Heart left ventricle (tissue), 16 donors: ENCODE results near the gene PAX5. TPM values are rescaled to one million over a fixed set of nuclear protein-coding genes. Genes with fewer than 3 reads are reported as not detected.
"Not testable (repeated sequence)": the region's sequence is repeated elsewhere in the genome, so short reads cannot be mapped to it uniquely, and the experiment has no call there.

Experiments used
- ATAC-seq, 4 donors: fragments of 200-7000 bp; cut with Tn5 transposase; one replicate each; pipeline ENCODE4 v1.9.1; 2020 to 2022; ENCODE audit warnings: moderate library complexity in 4 of 4, mild to moderate bottlenecking in 3 of 4, moderate number of reproducible peaks in 1 of 4
- DNase-seq, 5 donors: peaks; one replicate each; pipeline ENCODE4 v3.0.0-alpha.2; 2020
- H3K27ac ChIP-seq, 12 donors: fragments of 200-600 bp; sonication (generic) in 4 of 12; one replicate each; pipeline versions ENCODE4 v1.5.0 to v1.8.0; 2016 to 2022; ENCODE audit warnings: mild to moderate bottlenecking in 2 of 12
- H3K27me3 ChIP-seq, 9 donors: fragments of 200-600 bp; sonication (generic) in 2 of 9; one replicate each; pipeline versions ENCODE4 v1.5.1 to v1.8.0; 2016 to 2022; ENCODE audit warnings: mild to moderate bottlenecking in 3 of 9
- H3K36me3 ChIP-seq, 9 donors: fragments of 200-600 bp; sonication (generic) in 2 of 9; one replicate each; pipeline versions ENCODE4 v1.5.0 to v1.8.0; 2018 to 2022; ENCODE audit warnings: mild to moderate bottlenecking in 2 of 9
- H3K4me1 ChIP-seq, 12 donors: fragments of 200-600 bp; sonication (generic) in 4 of 12; one replicate each; pipeline versions ENCODE4 v1.5.0 to v1.8.0; 2016 to 2022; ENCODE audit warnings: mild to moderate bottlenecking in 3 of 12
- H3K4me3 ChIP-seq, 12 donors: fragments of 200-600 bp; sonication (generic) in 4 of 12; one replicate each; pipeline versions ENCODE4 v1.5.0 to v1.8.0; 2017 to 2022; ENCODE audit warnings: mild to moderate bottlenecking in 9 of 12, moderate library complexity in 4 of 12
- H3K9me3 ChIP-seq, 12 donors: fragments of 200-600 bp; sonication (generic) in 4 of 12; one replicate each; pipeline versions ENCODE4 v1.5.0 to v1.8.0; 2016 to 2022; ENCODE audit warnings: mild to moderate bottlenecking in 1 of 12
- POLR2A ChIP-seq, 2 donors: fragments of 450-650 bp; IDR thresholded peaks; one replicate each; pipeline ENCODE4 v1.6.1; 2017; ENCODE audit warnings: antibody characterized with exemption in 2 of 2, mild to moderate bottlenecking in 2 of 2, moderate library complexity in 2 of 2
- WGBS, 4 donors: extraction: QIAGEN DNeasy Blood & Tissue Kit in 2 of 4; methylation state at CpG; one replicate each; pipeline versions ENCODE4 v1.1.5 to v1.1.7; 2013 to 2018; 5-methylcytosine and 5-hydroxymethylcytosine counted together
- intact Hi-C, 10 donors: fragments of 100-400 bp; cut with DNase I; formaldehyde crosslinking; loops; one replicate each; pipeline versions ENCODE4 v1.11.1 to v1.14.2; 2022
- polyA plus RNA-seq, 2 donors: library from polyadenylated mRNA; stranded (reverse); fragments of 200-250 nt; gene quantifications; one replicate each; pipeline ENCODE4 v1.2.3, GENCODE V29; 2013
- total RNA-seq, 9 donors: library from RNA; depleted of rRNA in 2 of 9; stranded (reverse); fragments of >200 nt in 2 of 9; fragmentation: NEBNext Ultra II Directional in 3 of 9; extraction: Animal tissue kit (Norgen Biotek cat#: 25700) in 3 of 9; gene quantifications; one replicate each; pipeline versions ENCODE4 v1.1.0 to v1.2.4, GENCODE V29; 2016 to 2023
- TF ChIP-seq, protein P1 (sequence below), 12 donors: fragments of 200-600 bp; sonication (generic) in 4 of 12; IDR thresholded peaks; one replicate each; pipeline versions ENCODE4 v1.5.0 to v1.8.0; 2018 to 2022; ENCODE audit warnings: antibody characterized with exemption in 12 of 12, mild to moderate bottlenecking in 5 of 12
- donor health status: ischemic (EF 13 %, LVEDD 7.1; RV severe dilation, severe dysfunction).
- donor health status: healthy with polysubstance abuse.
- donor health status: DM: no; HTN: yes; CAD: no.
- donor health status: DM: no; HTN: no; CAD: no.
- donor health status: ischemic (EF 25% LVEDD 6.9; RV normal size, moderate dysfunction).
- donor health status: ischemic (EF 25% LVEDD 5.7; RV mildly dilated, moderate dysfunction).
- donor health status: healthy.
- donor health status: DM: yes; HTN: yes; CAD: no.
- donor health status: ischemic (EF 35%, LVEDD 5.7; RV mildly dilated, moderate dysfunction).
- donor health status: nonischemic (EF 11% LVEDD 7.7; RV severe dilation, severe dysfunction).
- donor health status: DM: yes; HTN: yes; CAD: no.
- donor health status: PGD.
- donor health status: ischemic (EF 29% LVEDD 5.4; RV normal size, mild dysfunction).
- donor health status: nonischemic (EF 23%, LVEDD 6.1; RV moderate dilation, normal function).

Gene PAX5
- total and polyA plus RNA-seq, 11 donors: 0.01 to 0.37 (median 0.08) TPM; not detected in 7

DNA sequence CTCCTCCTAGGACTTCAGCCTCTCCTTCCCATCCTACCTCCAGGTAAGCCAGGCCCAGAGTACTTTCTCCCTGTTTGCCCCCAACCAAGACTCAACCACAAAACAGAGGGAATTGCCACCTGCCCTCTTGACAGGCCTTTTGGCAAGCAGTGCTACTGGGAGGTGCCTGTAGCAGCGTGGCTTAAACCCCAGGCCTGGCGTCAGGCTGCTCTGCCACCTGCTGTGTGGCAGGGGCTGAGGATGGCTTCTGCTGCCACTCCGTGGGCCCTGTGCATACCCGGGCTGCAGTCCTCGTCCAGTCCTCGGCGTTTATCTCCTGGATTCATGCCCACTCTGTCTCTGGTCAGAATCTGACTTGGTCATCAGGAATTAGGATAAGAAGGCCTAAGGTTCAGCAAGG, 163.1 kb downstream of the PAX5 start:
- H3K4me1 ChIP-seq: no peaks in the 10 kb centered on the region
- intact Hi-C loops: loop anchor here in 6 of 10 donors (5.0 to 10.0 kb wide), 5 partner anchors 384 to 544 kb away; no protein-coding TSS in a partner anchor
- ATAC-seq (no peak), DNase-seq (no peak)
- H3K4me3 ChIP-seq: no peak overlapping the region
- no peaks in the 10 kb centered on the region for H3K9me3 ChIP-seq
- no peak overlapping the region for H3K27ac ChIP-seq
- H3K27me3 ChIP-seq: peaks cover 0 to 25% (median 13%) of the 10 kb centered on the region in 9 donors
- WGBS, 4 donors: 43 to 51% (median 47%) methylated on average over 7 of the region's 7 CpGs
- TF ChIP-seq, protein P1, sequence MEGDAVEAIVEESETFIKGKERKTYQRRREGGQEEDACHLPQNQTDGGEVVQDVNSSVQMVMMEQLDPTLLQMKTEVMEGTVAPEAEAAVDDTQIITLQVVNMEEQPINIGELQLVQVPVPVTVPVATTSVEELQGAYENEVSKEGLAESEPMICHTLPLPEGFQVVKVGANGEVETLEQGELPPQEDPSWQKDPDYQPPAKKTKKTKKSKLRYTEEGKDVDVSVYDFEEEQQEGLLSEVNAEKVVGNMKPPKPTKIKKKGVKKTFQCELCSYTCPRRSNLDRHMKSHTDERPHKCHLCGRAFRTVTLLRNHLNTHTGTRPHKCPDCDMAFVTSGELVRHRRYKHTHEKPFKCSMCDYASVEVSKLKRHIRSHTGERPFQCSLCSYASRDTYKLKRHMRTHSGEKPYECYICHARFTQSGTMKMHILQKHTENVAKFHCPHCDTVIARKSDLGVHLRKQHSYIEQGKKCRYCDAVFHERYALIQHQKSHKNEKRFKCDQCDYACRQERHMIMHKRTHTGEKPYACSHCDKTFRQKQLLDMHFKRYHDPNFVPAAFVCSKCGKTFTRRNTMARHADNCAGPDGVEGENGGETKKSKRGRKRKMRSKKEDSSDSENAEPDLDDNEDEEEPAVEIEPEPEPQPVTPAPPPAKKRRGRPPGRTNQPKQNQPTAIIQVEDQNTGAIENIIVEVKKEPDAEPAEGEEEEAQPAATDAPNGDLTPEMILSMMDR (IDR thresholded peaks at IDR 0.05): no peak
- TF ChIP-seq POLR2A (IDR thresholded peaks at IDR 0.05): no peak
- H3K36me3 ChIP-seq: no peaks in the 10 kb centered on the region

DNA sequence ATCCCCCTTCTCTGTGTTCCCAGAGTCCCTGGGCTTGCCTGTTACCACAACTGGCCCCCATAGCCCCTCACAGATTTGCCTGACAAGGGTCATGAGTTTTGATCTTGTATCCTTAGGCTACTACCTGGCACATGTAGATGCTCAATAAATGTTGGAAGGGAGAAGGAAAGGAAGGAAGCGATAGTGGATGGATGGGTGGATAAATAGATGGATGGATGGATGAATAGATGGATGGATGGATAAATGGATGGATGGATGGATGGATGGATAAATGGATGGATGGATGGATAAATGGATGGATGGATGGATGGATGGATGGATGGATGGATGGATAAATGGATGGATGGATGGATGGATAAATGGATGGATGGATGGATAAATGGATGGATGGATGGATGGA, 164.5 kb downstream of the PAX5 start:
- H3K36me3 ChIP-seq, H3K4me1 ChIP-seq, H3K27ac ChIP-seq, DNase-seq, ATAC-seq, H3K4me3 ChIP-seq, H3K9me3 ChIP-seq: not testable (repeated sequence)
- WGBS, 4 donors: 95 to 100% (median 99%) methylated on average over 1 of the region's 1 CpG
- intact Hi-C loops: loop anchor here in 6 of 10 donors (5.0 to 10.0 kb wide), 7 partner anchors 65 to 545 kb away; no protein-coding TSS in a partner anchor
- H3K27me3 ChIP-seq: peaks cover 0 to 32% (median 13%) of the 10 kb centered on the region in 9 donors

DNA sequence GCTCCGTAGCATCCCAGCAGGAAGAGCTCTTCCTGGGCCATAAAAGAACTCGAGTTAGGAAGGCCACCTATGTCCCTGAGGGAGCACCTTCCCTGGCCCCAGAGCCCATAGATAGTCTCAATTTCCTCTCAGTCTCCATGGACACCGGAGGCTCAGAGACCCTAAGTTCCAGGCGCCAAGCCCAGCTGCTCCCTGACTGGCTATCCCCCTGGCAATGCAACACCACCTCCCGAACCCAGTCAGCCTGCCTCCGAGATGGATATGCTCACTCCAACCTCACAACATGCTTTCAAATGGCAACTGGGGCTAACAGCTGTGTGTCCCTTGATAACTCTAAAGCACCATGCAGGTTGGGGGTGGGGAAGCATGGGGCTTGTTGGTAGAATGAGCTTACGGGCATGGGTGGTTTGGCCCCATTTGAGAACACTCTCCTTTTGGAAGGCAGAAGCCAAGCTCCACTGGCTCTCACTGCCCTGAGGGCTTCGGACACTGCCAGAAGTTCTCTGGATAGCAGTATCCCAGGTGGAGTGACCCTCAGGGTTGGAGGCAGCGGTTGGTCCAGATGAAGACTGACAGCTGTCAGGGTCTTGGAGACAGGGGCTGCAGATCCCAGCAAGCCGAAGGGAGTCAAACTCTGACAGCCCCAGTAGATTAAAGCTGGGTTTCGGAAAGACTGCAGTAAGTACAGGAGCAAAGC, 165.3 kb downstream of the PAX5 start:
- 55 to 64% (median 63%) methylated on average over 10 to 11 of the region's 11 CpGs for WGBS, 4 donors
- Histone ChIP-seq H3K27ac (no peak overlapping the region), H3K4me1 (no peaks in the 10 kb centered on the region), H3K36me3 (no peaks in the 10 kb centered on the region), H3K27me3 (peaks cover 0 to 37% (median 13%) of the 10 kb centered on the region in 9 donors), H3K4me3 (no peak overlapping the region), H3K9me3 (no peaks in the 10 kb centered on the region)
- DNase-seq (no peak), ATAC-seq (no peak)
- TF ChIP-seq POLR2A (IDR thresholded peaks at IDR 0.05): no peak
- TF ChIP-seq, protein P1 (IDR thresholded peaks at IDR 0.05): no peak
- intact Hi-C loops: loop anchor here in 2 of 10 donors (10.0 kb wide), 3 partner anchors 64 to 526 kb away; no protein-coding TSS in a partner anchor

DNA sequence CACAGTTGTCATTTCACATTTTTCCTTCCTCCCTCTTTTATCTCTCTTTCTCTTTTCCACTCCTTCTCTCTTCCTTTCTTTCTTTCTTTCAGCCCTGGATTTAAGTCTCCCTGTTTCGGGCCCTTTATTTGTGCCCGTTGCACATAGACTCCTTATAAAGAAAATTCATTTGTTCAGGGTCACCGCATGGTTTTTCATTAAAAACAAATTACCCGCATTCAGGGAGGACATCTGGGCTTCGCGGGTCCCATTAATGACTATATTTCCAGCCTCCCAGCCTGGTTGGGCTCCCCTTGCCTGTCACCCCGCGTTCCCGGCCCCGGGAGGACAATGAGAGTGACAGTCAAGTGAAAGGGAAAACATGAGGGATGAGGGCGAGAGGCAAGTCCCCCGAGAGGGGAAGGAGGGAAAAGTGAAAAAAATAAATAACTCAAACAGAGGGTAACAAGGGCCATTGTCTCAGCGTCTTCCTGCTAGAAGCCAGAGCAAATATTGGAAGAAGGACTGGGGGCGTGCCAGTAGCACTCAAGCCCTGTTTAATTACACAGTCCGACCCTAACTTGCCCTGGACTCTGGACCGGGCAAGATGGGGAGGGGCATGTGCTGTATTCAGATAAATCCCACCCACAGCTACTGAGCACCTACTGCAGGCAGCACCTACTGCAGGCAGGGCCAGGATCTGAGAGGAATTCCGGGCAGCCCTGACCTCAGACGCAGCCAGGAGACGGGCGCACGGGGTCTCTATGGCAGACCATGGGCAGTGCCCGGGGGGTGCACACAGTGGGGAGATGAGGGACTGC, 166.2 kb downstream of the PAX5 start:
- Histone ChIP-seq H3K27ac (no peak overlapping the region), H3K36me3 (no peaks in the 10 kb centered on the region), H3K9me3 (no peaks in the 10 kb centered on the region), H3K27me3 (peaks cover 0 to 42% (median 13%) of the 10 kb centered on the region in 9 donors), H3K4me3 (no peak overlapping the region), H3K4me1 (no peaks in the 10 kb centered on the region)
- DNase-seq (no peak), ATAC-seq (no peak)
- WGBS, 4 donors: 61 to 69% (median 65%) methylated on average over 22 of the region's 22 CpGs
- intact Hi-C loops: loop anchor here in 2 of 10 donors (10.0 kb wide), 3 partner anchors 63 to 527 kb away; no protein-coding TSS in a partner anchor
- TF ChIP-seq, protein P1 (IDR thresholded peaks at IDR 0.05): no peak
- TF ChIP-seq POLR2A (IDR thresholded peaks at IDR 0.05): no peak
